ENCODE data around the gene PNKP.

Gene PNKP

GRCh38 chr19:49830766-49831165 lies 36.6 kb downstream of the PNKP start (continued):
- no peak for TF ChIP-seq ZBTB49 (tag by site-specific recombination; IDR thresholded peaks at IDR 0.05; ENCODE audit: low read depth)

GRCh38 chr19:49829721-49830120 lies 37.7 kb downstream of the PNKP start:
- POLR2A ChIA-PET: interaction anchor here (0.6 kb wide), 1 partner anchor 266 kb away, joined by 4 read pairs; no protein-coding TSS in a partner anchor
- H3K36me3 ChIP-seq (ENCODE audit: control insufficient read depth in 2 of 2, insufficient read depth in 1 of 2, low read length in 2 of 2): peaks cover 10 to 78% of the 10 kb centered on the region in 2 experiments; a peak in 2 of 3 replicates
- CTCF ChIA-PET: no interaction called here

GRCh38 chr19:49829200-49829599 lies 38.2 kb downstream of the PNKP start:
- Histone ChIP-seq H3K4me3 (ENCODE audit: low read depth, low read length) (no peak overlapping the region), H3K9me3 (ENCODE audit: control insufficient read depth, insufficient read depth, low read depth, low read length) (no peaks in the 10 kb centered on the region), H3K27ac (ENCODE audit: extremely low read depth, low read depth, low read length) (no peak overlapping the region), H3K4me1 (ENCODE audit: control insufficient read depth, insufficient read depth, low read length) (no peaks in the 10 kb centered on the region; the same call in 1 of the 2 replicates), H3K36me3 (ENCODE audit: control insufficient read depth in 2 of 2, insufficient read depth in 1 of 2, low read length in 2 of 2) (peaks cover 14 to 78% of the 10 kb centered on the region in 2 experiments; a peak in 2 of 3 replicates)
- ChIA-PET POLR2A (no interaction called here), CTCF (interaction anchor here (0.6 kb wide), 1 partner anchor 1643 kb away, joined by 3 read pairs; no protein-coding TSS in a partner anchor)
- no peak for TF ChIP-seq BCL6B (tag by site-specific recombination; IDR thresholded peaks at IDR 0.05)
- no peak for TF ChIP-seq ZFHX2 (tag by site-specific recombination; conservative IDR thresholded peaks at IDR 0.05)
- no peak for TF ChIP-seq ZNF140 (tag by site-specific recombination; IDR thresholded peaks at IDR 0.05)
- no peak for TF ChIP-seq ZFP41 (tag by site-specific recombination; IDR thresholded peaks at IDR 0.05; ENCODE audit: borderline replicate concordance)

More at GRCh38 chr19:49829721-49830120, 37.7 kb downstream of the PNKP start:
- H3K4me1 ChIP-seq (ENCODE audit: control insufficient read depth, insufficient read depth, low read length): no peaks in the 10 kb centered on the region; the same call in 1 of the 2 replicates
- no peak overlapping the region for H3K27ac ChIP-seq (ENCODE audit: extremely low read depth, low read depth, low read length)
- no peak overlapping the region for H3K4me3 ChIP-seq (ENCODE audit: low read depth, low read length)
- H3K9me3 ChIP-seq (ENCODE audit: control insufficient read depth, insufficient read depth, low read depth, low read length): no peaks in the 10 kb centered on the region
- TF ChIP-seq ZNF785 (tag by site-specific recombination; IDR thresholded peaks at IDR 0.05) (no peak), ZNF600 (tag by site-specific recombination; IDR thresholded peaks at IDR 0.05) (no peak), ZBTB8A (tag by site-specific recombination; IDR thresholded peaks at IDR 0.05) (no peak), ZNF26 (tag by site-specific recombination; IDR thresholded peaks at IDR 0.05) (no peak), SP2 (tag by site-specific recombination; IDR thresholded peaks at IDR 0.05) (no peak), HOXC10 (CRISPR knock-in tag; IDR thresholded peaks at IDR 0.05) (no peak), ZNF843 (tag by site-specific recombination; IDR thresholded peaks at IDR 0.05) (no peak), ZNF654 (tag by site-specific recombination; IDR thresholded peaks at IDR 0.05; ENCODE audit: low read depth) (no peak), ZNF23 (tag by site-specific recombination; IDR thresholded peaks at IDR 0.05; ENCODE audit: borderline replicate concordance) (no peak), ZSCAN30 (tag by site-specific recombination; IDR thresholded peaks at IDR 0.05) (no peak), ZBTB49 (tag by site-specific recombination; IDR thresholded peaks at IDR 0.05; ENCODE audit: low read depth) (no peak), ZBTB7A (tag by site-specific recombination; IDR thresholded peaks at IDR 0.05; ENCODE audit: low read depth) (no peak), ZNF621 (tag by site-specific recombination; IDR thresholded peaks at IDR 0.05) (no peak), ZNF513 (tag by site-specific recombination; IDR thresholded peaks at IDR 0.05) (no peak), ZNF404 (tag by site-specific recombination; IDR thresholded peaks at IDR 0.05) (no peak)

All from HEK293 (cell line).